GM18505 (cell line): ENCODE data around the gene NRAP.

Experiments used
- ATAC-seq: cut with Tn5 transposase; IDR thresholded peaks from one replicate; pipeline ENCODE4 v1.9.1; 2021; ENCODE audit not compliant: unreplicated experiment
- POLR2A ChIP-seq: IDR thresholded peaks from 4 replicates; pipeline ENCODE4 v1.6.1; 2011; ENCODE audit warnings: borderline replicate concordance; ENCODE audit not compliant: insufficient read depth, insufficient read length; ENCODE audit errors: extremely low read depth

The NRAP gene

DNA sequence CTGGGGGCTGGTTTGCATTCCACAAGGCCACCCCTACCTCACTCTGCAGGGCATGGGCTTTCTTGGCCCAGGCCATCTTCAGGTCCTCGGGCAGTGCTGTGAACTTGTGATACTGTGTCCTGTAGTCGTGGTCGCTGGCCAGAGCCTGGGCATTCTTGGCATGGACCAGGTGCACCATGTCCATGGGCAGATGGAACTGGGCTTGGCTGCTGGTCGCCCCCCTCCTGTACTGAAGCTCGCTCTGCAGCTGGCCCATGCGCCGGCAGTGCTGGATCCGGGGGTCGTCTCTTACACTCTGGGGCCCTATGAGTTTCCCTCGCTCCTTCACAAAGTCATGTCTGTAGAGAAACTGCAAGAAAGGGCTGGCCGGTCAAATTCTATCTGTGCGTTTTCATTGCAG lies 59.3 kb downstream of the NRAP start:
- TF ChIP-seq POLR2A, result no peak
- ATAC-seq, result no peak

DNA sequence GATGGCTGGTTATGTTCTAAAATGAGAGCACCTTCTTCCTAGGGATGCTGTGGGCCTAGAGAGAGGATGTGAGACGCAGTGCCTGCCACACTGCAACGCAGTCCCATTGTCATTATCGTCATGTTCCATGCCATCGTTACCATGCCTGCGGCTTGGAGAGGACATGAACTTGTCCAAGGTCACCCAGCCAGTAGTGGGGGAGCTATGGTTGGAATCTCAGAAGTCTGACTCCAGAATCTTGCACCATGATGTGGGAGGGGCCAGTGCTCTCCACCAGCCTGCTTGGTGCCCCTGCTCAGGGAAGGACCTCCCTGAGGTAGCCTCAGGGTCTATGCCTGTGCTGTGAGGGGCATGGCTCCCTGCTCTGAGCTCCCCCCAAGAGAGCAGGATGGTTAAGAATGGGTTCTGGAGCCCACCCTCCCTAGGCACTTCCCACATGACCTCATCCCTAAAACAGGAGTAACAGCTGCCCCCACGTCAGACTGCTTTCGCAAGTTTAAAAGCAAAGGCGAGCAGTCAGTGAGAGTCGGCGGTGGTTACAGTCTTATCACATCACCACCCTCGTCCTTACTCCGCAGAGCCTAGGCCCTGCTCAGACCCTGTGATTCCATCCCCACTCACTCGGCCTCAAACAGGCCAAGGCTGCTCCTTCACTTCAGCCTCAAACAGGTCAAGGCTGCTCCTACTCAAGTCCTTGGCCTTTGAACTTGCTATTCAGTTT lies 60.6 kb downstream of the NRAP start:
- ATAC-seq, result no peak
- no peak for TF ChIP-seq POLR2A

DNA sequence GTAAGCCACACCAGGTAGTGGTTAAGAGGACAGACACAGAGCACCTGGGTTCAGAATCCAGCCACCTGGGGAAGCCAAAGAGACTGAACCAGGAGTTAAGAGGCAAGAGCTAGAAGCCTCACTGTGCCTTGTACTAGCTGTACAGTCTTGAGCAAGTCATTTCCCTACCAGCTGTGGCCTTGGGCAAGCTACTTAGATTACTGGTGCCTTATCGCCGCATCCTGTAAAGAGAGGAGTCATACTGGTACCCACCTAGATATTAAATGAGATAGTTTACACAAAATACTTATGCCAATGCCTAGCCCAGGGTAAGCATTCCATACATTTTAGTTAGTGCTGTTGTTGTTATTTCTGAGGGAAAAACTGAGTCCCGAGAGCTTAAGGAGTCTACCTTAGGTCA lies 63.3 kb downstream of the NRAP start:
- no peak for ATAC-seq
- no peak for TF ChIP-seq POLR2A

DNA sequence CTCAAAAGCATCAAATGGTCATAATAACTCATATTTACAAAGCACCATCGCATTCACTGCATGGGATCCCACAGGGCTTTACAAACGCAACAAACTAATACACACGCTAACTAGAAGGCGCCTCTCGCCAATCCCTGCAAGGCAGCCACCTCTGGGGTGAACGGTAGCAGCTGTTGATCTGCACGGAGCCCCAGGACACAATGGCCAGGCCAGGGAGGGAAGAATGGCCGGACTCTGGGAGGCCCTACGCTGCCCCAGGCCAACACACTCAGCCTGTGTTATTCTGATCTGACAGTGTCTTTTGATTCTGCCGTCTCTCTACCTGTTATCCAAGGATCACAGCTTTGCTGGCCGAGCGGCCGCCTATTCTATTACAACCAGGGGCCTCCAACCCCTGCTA lies 69.2 kb downstream of the NRAP start:
- no peak for ATAC-seq
- no peak for TF ChIP-seq POLR2A

DNA sequence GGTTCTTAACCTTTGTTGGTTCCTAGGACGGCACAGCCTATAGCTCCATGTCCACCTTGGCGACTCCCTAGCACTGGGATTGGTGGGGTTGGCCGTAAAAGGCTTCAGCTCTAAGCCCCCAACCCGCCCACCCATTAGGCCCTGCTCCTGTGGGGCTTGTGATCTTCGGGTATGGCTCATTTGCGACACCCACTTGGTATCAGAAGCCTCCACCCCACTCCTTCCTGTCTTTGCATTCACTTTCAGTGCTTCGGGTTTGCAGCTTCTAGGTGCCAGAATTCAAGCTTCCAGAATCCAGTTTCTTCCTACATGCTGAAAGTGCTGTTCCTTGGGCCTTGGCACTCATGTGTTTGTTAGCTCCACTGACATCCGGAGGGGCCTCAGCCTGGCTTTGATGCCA lies 71.5 kb downstream of the NRAP start:
- no peak for ATAC-seq
- no peak for TF ChIP-seq POLR2A

DNA sequence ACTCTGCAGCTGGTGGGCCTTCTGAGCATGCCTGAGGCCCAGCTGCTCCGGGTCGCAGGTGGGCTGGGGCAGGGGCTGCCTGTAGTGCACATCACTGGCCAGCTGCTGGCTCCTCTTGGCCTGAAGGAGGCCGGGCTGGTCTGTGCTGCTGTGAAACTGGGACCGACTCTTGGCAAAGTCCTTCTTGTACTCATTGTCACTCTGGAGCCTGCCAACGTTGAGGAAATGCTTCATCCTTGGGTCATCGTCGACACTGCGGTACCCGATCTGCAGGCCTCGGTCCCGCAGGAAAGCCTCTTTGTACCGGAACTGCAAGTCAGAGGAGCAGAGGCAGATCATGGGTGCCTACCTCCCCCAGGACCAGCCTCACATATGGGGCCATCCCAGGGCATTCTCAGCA lies 73.3 kb downstream of the NRAP start:
- no peak for TF ChIP-seq POLR2A
- ATAC-seq, result no peak

DNA sequence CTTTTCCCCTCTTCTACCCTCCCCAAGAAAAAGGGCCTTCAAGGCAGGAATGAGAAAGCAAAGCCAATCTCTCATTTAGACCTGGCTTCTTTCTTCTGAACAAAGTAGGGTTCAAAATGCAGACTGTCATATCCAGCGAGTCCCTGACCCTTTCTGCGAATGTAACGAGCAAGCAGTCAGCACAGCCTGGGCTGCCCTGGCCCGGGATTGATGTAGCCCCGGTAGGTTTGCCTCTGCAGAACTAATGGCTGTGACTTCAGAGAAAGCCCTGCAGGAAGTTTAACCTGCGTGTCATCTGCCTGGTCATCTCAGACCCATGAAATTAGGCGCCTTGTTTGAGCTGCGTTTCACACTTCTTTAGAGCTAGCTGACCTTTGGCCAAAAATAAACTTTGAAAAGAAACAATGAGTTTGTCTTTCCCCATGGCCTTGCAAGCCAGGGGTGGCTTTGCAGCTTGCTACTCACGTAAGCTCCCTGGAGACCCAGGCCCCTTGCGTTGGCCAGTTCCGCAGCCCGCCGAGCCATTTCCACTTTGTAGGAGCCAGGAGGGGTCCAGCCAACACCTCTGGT lies 74.6 kb downstream of the NRAP start:
- ATAC-seq, result no peak

DNA sequence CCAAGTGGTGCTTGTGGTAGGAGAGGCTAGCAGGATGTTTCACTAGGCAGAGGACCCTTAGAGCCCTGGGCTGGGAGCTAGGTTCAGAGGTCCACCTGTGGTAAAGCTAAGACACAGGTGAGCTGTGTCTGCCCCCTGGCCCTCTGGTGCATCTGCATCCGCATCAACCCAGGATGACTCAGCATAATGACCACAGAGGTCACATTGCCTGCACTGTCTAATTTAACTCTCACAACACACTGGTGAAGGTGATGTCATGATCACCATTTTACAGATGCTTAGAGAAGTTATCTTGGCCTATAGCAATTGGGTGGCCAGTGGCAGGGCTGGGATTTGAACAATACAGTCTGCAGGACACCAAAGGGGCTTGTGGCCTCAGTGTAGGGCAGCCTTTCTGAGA lies 77.9 kb downstream of the NRAP start:
- no peak for TF ChIP-seq POLR2A
- ATAC-seq, result no peak

More for the DNA sequence above, 74.6 kb downstream of the NRAP start:
- no peak for TF ChIP-seq POLR2A

DNA sequence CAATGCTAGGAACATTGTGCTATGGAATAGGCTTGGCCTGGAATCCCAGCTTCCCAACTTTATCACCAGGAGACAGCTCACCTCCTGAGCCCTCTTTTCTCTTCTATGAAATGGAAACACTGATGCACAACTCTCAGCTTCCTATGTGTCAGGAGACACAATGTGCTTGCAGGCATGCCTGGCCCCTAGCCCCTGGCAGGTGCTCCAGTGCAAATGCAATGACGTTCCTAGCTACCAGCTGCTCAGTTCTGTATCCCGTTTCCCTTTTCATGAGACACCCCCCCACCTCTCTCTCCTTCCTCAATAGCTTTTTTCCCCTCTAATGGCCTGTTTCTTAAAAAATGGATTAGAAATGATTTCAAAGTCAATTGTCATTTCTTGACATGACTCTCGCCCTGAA lies 80.3 kb downstream of the NRAP start:
- ATAC-seq, result no peak
- no peak for TF ChIP-seq POLR2A

DNA sequence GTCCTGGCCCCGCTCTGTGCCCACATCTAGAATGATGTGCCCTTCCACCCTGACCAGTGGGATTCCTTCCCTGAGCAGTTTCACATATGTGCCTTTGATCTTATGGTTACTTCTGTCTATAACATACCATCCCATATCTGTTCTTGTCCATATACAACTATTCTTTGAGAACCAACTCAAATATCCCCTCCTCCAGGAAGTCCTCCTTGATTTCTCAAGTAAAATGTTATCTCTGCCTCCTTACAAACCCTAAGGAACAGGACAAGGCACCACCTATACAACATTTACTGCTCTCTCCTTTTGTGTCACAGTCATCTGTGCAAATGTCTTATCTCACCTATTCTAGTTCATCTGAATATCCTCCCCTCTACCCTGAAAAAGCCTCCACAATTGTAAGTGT lies 82.7 kb downstream of the NRAP start:
- no peak for ATAC-seq

DNA sequence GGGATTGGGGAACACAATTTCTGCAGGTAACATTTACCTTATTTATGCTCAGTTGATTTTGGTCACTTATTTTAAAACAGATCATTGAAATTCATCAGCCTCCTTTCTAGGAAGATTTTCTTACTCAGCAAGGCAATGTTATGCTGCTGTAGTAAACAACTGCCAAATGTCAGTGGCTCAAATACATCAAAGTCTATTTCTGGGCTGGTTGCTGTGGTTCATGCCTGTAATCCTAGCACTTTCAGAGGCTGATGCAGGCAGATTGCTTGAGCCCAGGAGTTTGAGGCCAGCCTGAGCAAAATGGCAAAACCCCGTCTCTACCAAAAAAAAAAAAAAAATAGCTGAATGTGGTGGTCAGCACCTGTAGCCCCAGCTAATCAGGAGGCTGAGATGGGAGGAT lies 85.1 kb downstream of the NRAP start:
- ATAC-seq, result no peak
- TF ChIP-seq POLR2A, result no peak

More for the DNA sequence above, 82.7 kb downstream of the NRAP start:
- TF ChIP-seq POLR2A, result no peak

DNA sequence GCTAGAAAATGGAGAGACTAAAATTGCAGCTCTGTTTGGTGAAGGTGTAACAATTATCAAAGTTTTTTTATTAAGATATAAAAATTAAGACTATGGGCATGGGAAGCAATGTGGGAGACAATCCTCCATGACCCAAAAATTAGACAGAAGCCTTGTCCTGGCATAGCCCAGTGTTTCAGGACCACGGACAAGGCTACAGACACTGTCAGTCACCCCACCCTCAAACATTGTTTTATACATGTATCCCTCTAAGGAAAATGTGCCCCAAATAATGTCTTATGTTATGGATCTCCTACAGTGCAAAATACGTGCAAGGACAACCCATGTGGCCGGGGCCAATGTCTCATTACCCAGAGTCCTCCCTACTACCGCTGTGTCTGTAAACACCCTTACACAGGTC lies 87.0 kb downstream of the NRAP start:
- ATAC-seq, result no peak
- no peak for TF ChIP-seq POLR2A

DNA sequence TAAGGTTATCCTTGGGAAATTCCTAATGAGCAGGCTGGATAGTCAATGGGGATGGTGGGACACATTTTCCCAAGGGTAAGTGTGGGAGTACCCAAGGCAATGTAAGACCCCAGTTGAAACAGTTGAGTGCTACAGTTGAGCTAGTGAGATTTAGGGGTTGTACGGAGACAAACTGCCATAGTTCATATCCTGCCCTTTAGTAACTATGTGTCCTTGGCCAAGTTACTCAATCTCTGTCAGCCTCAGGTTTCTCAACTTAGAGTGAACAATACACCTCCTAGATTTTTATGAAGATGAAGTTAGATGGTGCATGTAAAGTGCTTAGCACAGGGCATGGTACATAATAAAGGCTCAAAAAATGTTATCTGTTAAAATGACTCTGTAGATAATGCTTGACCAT lies 90.5 kb downstream of the NRAP start:
- no peak for ATAC-seq
- no peak for TF ChIP-seq POLR2A

DNA sequence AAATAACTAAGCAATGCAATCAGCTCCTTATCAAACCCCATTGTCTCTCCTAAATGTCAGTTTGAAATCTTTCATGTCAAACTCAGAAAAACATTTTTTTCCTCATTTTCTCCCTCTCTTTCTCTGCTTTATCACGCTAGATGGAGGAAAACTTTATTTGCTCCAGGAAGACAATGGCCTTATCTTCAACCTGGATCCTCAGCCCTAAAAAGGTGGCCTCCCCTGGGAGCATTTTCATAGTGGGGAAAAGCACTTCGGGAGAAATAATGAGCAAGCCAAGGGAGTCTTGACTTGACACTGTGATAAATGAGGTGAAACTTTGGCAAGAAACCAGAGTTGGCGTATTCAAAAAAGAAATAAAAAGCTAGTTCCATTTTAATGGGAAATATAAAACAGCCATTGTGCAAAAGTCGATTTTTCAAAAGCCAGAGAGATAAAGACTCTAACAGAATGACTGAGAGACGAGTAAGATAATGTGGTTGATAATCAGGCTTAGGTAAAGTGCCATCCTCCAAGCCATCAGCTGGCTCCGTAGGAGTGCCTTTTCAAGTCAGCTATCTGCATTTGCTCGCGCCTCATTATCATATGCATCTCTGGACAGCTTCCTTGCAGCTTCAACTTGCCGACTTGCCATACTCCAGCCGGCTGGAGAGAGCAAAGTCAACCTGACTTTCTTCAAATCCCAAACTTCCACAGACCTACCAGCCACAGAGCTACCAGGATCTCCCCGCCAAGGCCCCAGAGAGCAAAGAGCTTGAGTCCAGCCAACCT lies 91.1 kb downstream of the NRAP start:
- no peak for ATAC-seq
- no peak for TF ChIP-seq POLR2A

DNA sequence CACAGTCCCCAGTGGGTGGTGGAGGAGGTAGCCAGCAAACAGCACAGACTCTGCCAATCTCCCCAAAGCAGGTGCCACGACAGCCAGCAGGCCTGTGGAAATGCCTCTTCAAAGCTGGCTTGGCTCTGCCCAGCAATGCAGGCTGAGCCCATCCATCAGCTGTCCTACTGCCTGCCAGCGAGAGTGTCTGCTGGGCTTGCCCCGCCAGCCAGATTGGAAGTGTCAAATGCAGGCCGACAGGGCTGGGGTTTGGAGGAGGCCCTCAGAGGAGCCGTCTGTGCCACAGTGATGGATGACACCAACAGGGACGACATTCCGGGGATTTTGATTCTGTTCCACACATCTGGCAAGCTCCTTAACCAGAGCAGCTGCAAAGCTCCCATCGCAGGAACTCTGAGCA lies 94.3 kb downstream of the NRAP start:
- no peak for TF ChIP-seq POLR2A
- no peak for ATAC-seq

DNA sequence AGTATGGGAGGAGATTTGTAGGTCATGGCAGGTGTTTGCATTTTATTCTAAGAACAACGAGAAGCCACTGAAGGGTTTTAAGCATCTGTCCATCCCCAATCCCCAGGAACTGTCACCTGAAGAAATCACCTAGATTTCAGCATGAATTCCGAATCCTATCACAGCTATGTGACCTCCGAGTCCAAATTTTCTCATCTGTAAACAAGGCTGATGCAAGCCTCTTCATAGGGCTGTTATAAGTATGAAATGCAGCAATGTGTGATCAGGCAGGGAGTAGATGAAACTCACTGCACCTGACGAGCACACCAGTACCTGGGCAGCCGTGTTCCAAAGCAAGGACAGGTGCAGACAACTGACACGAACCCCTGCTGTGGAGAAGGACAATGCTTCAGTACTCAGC lies 97.0 kb downstream of the NRAP start:
- TF ChIP-seq POLR2A, result no peak
- ATAC-seq, result no peak
